Activated CD4-positive, alpha-beta T cell treated with anti-CD3 and anti-CD28 coated beads, Interleukin-2, amount 10 ng/mL, durations not matched to agents 24 days and 14 days (primary cell): ENCODE measurements around the gene HDAC7. TPM values are rescaled to one million over a fixed set of nuclear protein-coding genes. Genes with fewer than 3 reads are reported as not detected.

Experiments
- DNase-seq: peaks from one replicate; pipeline ENCODE4 v3.0.0; 2022
- H3K27ac Mint-ChIP-seq: one replicate; pipeline ENCODE4 v1.8.0; 2022; ENCODE audit warnings: mild to moderate bottlenecking, mixed read lengths
- H3K27me3 Mint-ChIP-seq: one replicate; pipeline ENCODE4 v1.8.0; 2022; ENCODE audit warnings: mixed read lengths
- H3K36me3 Mint-ChIP-seq: one replicate; pipeline ENCODE4 v1.8.0; 2022; ENCODE audit warnings: low read depth, mild to moderate bottlenecking, mixed read lengths
- H3K4me1 Mint-ChIP-seq: one replicate; pipeline ENCODE4 v1.8.0; 2021; ENCODE audit warnings: mixed read lengths
- H3K4me3 Mint-ChIP-seq: one replicate; pipeline ENCODE4 v1.8.0; 2022; ENCODE audit warnings: mild to moderate bottlenecking, moderate library complexity, mixed read lengths
- H3K9me3 Mint-ChIP-seq: one replicate; pipeline ENCODE4 v1.8.0; 2021; ENCODE audit warnings: mixed read lengths
- intact Hi-C: fragments of 100-400 bp; cut with micrococcal nuclease; formaldehyde crosslinking; loops from one replicate; pipeline ENCODE4 v1.15.1; 2023
- total RNA-seq: library from RNA; stranded (reverse); gene quantifications from 2 replicates; pipeline ENCODE4 v1.2.3, GENCODE V29; 2022

HDAC7 gene
- total RNA-seq, 1 donor from 2014 or later: 419 TPM

GRCh38 chr12:47785887-47786661 is 33.6 kb downstream of the HDAC7 start:
- H3K27ac Mint-ChIP-seq: peak overlapping the region; percentile 71
- DNase-seq: no peak
- intact Hi-C loops: no loop called here
- no peak overlapping the region for H3K4me3 Mint-ChIP-seq
- H3K4me1 Mint-ChIP-seq: peaks cover 16% of the 10 kb centered on the region
- no peaks in the 10 kb centered on the region for H3K27me3 Mint-ChIP-seq
- peaks cover 78% of the 10 kb centered on the region for H3K36me3 Mint-ChIP-seq
- H3K9me3 Mint-ChIP-seq: no peaks in the 10 kb centered on the region

- Mint-ChIP-seq H3K36me3 (peaks cover 70% of the 10 kb centered on the region), H3K4me3 (no peak overlapping the region), H3K9me3 (no peaks in the 10 kb centered on the region), H3K27ac (peak overlapping the region; percentile 71), H3K4me1 (peaks cover 16% of the 10 kb centered on the region), H3K27me3 (no peaks in the 10 kb centered on the region)
- no peak for DNase-seq
- intact Hi-C loops: no loop called here
Observed at GRCh38 chr12:47785036-47785886, 34.4 kb downstream of the HDAC7 start.

- Mint-ChIP-seq H3K4me1 (peaks cover 18% of the 10 kb centered on the region), H3K9me3 (no peaks in the 10 kb centered on the region), H3K36me3 (peaks cover 63% of the 10 kb centered on the region), H3K27ac (no peak overlapping the region), H3K27me3 (no peaks in the 10 kb centered on the region), H3K4me3 (no peak overlapping the region)
- intact Hi-C loops: no loop called here
- DNase-seq: no peak
Observed at GRCh38 chr12:47783821-47784819, 35.6 kb downstream of the HDAC7 start.

- Mint-ChIP-seq H3K4me1 (peaks cover 22% of the 10 kb centered on the region), H3K36me3 (peaks cover 54% of the 10 kb centered on the region), H3K4me3 (no peak overlapping the region), H3K9me3 (no peaks in the 10 kb centered on the region), H3K27ac (peak overlapping the region; percentile 42), H3K27me3 (no peaks in the 10 kb centered on the region)
- intact Hi-C loops: no loop called here
- DNase-seq: no peak
Observed at GRCh38 chr12:47783024-47783755, 36.5 kb downstream of the HDAC7 start.

- DNase-seq: no peak
- H3K9me3 Mint-ChIP-seq: no peaks in the 10 kb centered on the region
- intact Hi-C loops: no loop called here
- peak overlapping the region; percentile 42 for H3K27ac Mint-ChIP-seq
- peaks cover 27% of the 10 kb centered on the region for H3K4me1 Mint-ChIP-seq
- H3K4me3 Mint-ChIP-seq: no peak overlapping the region
- H3K36me3 Mint-ChIP-seq: peaks cover 45% of the 10 kb centered on the region
- H3K27me3 Mint-ChIP-seq: no peaks in the 10 kb centered on the region
Observed at GRCh38 chr12:47782372-47782770, 37.3 kb downstream of the HDAC7 start.

GRCh38 chr12:47781479-47782371 is 38.0 kb downstream of the HDAC7 start:
- Mint-ChIP-seq H3K36me3 (peaks cover 39% of the 10 kb centered on the region), H3K4me1 (peaks cover 30% of the 10 kb centered on the region), H3K27ac (peak overlapping the region; percentile 63), H3K27me3 (no peaks in the 10 kb centered on the region), H3K4me3 (no peak overlapping the region), H3K9me3 (no peaks in the 10 kb centered on the region)
- DNase-seq: no peak
- intact Hi-C loops: no loop called here

- no peak overlapping the region for H3K27ac Mint-ChIP-seq
- DNase-seq: no peak
- peaks cover 37% of the 10 kb centered on the region for H3K4me1 Mint-ChIP-seq
- no peaks in the 10 kb centered on the region for H3K27me3 Mint-ChIP-seq
- no peaks in the 10 kb centered on the region for H3K9me3 Mint-ChIP-seq
- H3K4me3 Mint-ChIP-seq: no peak overlapping the region
- intact Hi-C loops: loop anchor here (1.0 kb wide), 3 partner anchors 38 to 65 kb away; no protein-coding TSS in a partner anchor
- H3K36me3 Mint-ChIP-seq: peaks cover 22% of the 10 kb centered on the region
Observed at GRCh38 chr12:47779943-47780504, 39.7 kb downstream of the HDAC7 start.

- Mint-ChIP-seq H3K4me3 (no peak overlapping the region), H3K27me3 (no peaks in the 10 kb centered on the region), H3K4me1 (peaks cover 43% of the 10 kb centered on the region), H3K27ac (peak overlapping the region; percentile 64), H3K9me3 (no peaks in the 10 kb centered on the region), H3K36me3 (peaks cover 16% of the 10 kb centered on the region)
- DNase-seq: peak; percentile 97
- intact Hi-C loops: loop anchor here (1.0 kb wide), 3 partner anchors 37 to 64 kb away; no protein-coding TSS in a partner anchor
Observed at GRCh38 chr12:47779301-47779942, 40.3 kb downstream of the HDAC7 start.

- DNase-seq: no peak
- peaks cover 47% of the 10 kb centered on the region for H3K4me1 Mint-ChIP-seq
- H3K9me3 Mint-ChIP-seq: no peaks in the 10 kb centered on the region
- intact Hi-C loops: loop anchor here (1.0 kb wide), 3 partner anchors 37 to 64 kb away; no protein-coding TSS in a partner anchor
- H3K36me3 Mint-ChIP-seq: peaks cover 14% of the 10 kb centered on the region
- H3K4me3 Mint-ChIP-seq: no peak overlapping the region
- peak overlapping the region; percentile 64 for H3K27ac Mint-ChIP-seq
- no peaks in the 10 kb centered on the region for H3K27me3 Mint-ChIP-seq
Observed at GRCh38 chr12:47778881-47779280, 40.8 kb downstream of the HDAC7 start.

- Mint-ChIP-seq H3K9me3 (no peaks in the 10 kb centered on the region), H3K4me1 (peaks cover 50% of the 10 kb centered on the region), H3K27me3 (no peaks in the 10 kb centered on the region), H3K4me3 (no peak overlapping the region), H3K36me3 (peaks cover 9% of the 10 kb centered on the region), H3K27ac (peak overlapping the region; percentile 51)
- intact Hi-C loops: no loop called here
- no peak for DNase-seq
Observed at GRCh38 chr12:47777741-47778558, 41.8 kb downstream of the HDAC7 start.

- Mint-ChIP-seq H3K9me3 (no peaks in the 10 kb centered on the region), H3K27ac (peak overlapping the region; percentile 51), H3K36me3 (peaks cover 5% of the 10 kb centered on the region), H3K4me1 (peaks cover 50% of the 10 kb centered on the region), H3K27me3 (peaks cover 5% of the 10 kb centered on the region), H3K4me3 (no peak overlapping the region)
- intact Hi-C loops: no loop called here
- DNase-seq: no peak
Observed at GRCh38 chr12:47777151-47777550, 42.6 kb downstream of the HDAC7 start.
